ENCODE data around the gene TCEANC.
"Not testable (repeated sequence)": the region's sequence is repeated elsewhere in the genome, so short reads cannot be mapped to it uniquely, and the experiment has no call there.

Gene TCEANC

DNA sequence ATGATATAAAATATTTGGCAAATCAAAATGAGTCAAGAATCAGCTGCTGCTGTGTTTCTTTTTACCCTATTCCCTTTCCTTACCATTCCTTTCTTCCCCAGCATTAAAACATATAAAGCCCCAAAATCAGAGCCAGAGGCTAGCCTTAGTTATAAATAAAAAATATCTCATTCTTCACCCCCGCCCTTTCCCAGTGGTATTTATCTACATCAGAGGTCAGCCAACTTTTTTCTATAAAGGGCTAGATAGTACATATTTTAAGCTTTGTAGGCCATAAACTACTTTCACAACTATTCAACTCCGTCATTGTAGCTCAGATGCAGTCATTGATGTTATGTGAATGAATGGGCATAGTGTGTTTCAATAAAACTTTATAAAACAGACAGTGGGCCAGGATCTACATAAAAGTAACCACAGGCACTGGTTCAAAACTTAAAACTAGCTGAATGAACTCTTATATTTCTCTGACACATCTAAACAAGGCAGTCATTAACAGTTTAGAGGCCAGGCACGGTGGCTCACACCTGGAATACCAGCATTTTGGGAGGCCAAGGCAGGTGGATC lies 30.5 kb upstream of the TCEANC start:
- no peak for TF ChIP-seq TOX (CRISPR knock-in tag; IDR thresholded peaks at IDR 0.05; ENCODE audit: borderline replicate concordance)
- TF ChIP-seq RARB (CRISPR knock-in tag; IDR thresholded peaks at IDR 0.05): no peak
- no peak for TF ChIP-seq OSR1 (CRISPR knock-in tag; IDR thresholded peaks at IDR 0.05)
- TF ChIP-seq PPARA (CRISPR knock-in tag; IDR thresholded peaks at IDR 0.05; ENCODE audit: borderline replicate concordance): no peak
- TF ChIP-seq, protein P1, sequence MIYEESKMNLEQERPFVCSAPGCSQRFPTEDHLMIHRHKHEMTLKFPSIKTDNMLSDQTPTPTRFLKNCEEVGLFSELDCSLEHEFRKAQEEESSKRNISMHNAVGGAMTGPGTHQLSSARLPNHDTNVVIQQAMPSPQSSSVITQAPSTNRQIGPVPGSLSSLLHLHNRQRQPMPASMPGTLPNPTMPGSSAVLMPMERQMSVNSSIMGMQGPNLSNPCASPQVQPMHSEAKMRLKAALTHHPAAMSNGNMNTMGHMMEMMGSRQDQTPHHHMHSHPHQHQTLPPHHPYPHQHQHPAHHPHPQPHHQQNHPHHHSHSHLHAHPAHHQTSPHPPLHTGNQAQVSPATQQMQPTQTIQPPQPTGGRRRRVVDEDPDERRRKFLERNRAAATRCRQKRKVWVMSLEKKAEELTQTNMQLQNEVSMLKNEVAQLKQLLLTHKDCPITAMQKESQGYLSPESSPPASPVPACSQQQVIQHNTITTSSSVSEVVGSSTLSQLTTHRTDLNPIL (CRISPR knock-in tag; IDR thresholded peaks at IDR 0.05; ENCODE audit: low read depth): no peak
- no peak for TF ChIP-seq TCF4 (CRISPR knock-in tag; IDR thresholded peaks at IDR 0.05; ENCODE audit: borderline replicate concordance)
- no peak for TF ChIP-seq SNAI2 (CRISPR knock-in tag; IDR thresholded peaks at IDR 0.05)
- no peak for TF ChIP-seq ZNF565 (CRISPR knock-in tag; conservative IDR thresholded peaks at IDR 0.05; ENCODE audit: low read depth)
- TF ChIP-seq, protein P2, sequence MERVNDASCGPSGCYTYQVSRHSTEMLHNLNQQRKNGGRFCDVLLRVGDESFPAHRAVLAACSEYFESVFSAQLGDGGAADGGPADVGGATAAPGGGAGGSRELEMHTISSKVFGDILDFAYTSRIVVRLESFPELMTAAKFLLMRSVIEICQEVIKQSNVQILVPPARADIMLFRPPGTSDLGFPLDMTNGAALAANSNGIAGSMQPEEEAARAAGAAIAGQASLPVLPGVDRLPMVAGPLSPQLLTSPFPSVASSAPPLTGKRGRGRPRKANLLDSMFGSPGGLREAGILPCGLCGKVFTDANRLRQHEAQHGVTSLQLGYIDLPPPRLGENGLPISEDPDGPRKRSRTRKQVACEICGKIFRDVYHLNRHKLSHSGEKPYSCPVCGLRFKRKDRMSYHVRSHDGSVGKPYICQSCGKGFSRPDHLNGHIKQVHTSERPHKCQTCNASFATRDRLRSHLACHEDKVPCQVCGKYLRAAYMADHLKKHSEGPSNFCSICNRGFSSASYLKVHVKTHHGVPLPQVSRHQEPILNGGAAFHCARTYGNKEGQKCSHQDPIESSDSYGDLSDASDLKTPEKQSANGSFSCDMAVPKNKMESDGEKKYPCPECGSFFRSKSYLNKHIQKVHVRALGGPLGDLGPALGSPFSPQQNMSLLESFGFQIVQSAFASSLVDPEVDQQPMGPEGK (CRISPR knock-in tag; IDR thresholded peaks at IDR 0.05; ENCODE audit: borderline replicate concordance): no peak
- TF ChIP-seq GLIS3 (CRISPR knock-in tag; IDR thresholded peaks at IDR 0.05): no peak
- no peak for ATAC-seq

DNA sequence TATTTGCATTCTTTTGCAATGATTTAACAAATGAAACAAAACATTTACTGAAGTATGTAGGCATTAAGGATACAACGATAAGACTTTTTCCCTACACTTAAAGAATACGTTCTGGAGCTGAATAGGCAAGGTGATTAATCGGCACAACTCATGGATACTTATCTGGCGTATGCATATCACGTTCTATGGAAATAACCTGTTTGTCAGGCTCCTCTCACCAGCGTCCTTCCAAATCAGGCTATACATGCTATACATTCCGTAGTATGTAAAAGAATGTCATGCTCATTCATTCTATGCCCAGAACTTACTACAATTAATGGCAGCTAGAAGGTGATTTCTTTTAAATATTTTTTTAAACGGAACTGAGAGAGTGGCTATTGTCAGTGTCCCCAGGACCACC lies 25.6 kb upstream of the TCEANC start:
- no peak for TF ChIP-seq ZNF70 (CRISPR knock-in tag; IDR thresholded peaks at IDR 0.05)
- no peak for TF ChIP-seq CSDC2 (CRISPR knock-in tag; IDR thresholded peaks at IDR 0.05)
- no peak for TF ChIP-seq RARB (CRISPR knock-in tag; IDR thresholded peaks at IDR 0.05)
- TF ChIP-seq, protein P3, sequence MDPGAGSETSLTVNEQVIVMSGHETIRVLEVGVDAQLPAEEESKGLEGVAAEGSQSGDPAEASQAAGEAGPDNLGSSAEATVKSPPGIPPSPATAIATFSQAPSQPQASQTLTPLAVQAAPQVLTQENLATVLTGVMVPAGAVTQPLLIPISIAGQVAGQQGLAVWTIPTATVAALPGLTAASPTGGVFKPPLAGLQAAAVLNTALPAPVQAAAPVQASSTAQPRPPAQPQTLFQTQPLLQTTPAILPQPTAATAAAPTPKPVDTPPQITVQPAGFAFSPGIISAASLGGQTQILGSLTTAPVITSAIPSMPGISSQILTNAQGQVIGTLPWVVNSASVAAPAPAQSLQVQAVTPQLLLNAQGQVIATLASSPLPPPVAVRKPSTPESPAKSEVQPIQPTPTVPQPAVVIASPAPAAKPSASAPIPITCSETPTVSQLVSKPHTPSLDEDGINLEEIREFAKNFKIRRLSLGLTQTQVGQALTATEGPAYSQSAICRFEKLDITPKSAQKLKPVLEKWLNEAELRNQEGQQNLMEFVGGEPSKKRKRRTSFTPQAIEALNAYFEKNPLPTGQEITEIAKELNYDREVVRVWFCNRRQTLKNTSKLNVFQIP (CRISPR knock-in tag; IDR thresholded peaks at IDR 0.05; ENCODE audit: borderline replicate concordance, low read depth): no peak
- TF ChIP-seq, protein P2 (CRISPR knock-in tag; IDR thresholded peaks at IDR 0.05; ENCODE audit: borderline replicate concordance): no peak
- TF ChIP-seq, protein P4, sequence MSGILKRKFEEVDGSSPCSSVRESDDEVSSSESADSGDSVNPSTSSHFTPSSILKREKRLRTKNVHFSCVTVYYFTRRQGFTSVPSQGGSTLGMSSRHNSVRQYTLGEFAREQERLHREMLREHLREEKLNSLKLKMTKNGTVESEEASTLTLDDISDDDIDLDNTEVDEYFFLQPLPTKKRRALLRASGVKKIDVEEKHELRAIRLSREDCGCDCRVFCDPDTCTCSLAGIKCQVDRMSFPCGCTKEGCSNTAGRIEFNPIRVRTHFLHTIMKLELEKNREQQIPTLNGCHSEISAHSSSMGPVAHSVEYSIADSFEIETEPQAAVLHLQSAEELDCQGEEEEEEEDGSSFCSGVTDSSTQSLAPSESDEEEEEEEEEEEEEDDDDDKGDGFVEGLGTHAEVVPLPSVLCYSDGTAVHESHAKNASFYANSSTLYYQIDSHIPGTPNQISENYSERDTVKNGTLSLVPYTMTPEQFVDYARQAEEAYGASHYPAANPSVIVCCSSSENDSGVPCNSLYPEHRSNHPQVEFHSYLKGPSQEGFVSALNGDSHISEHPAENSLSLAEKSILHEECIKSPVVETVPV (CRISPR knock-in tag; IDR thresholded peaks at IDR 0.05): no peak
- TF ChIP-seq BACH2 (CRISPR knock-in tag; IDR thresholded peaks at IDR 0.05; ENCODE audit: borderline replicate concordance): no peak
- no peak for TF ChIP-seq TCF4 (CRISPR knock-in tag; IDR thresholded peaks at IDR 0.05; ENCODE audit: borderline replicate concordance)
- TF ChIP-seq ARNTL (CRISPR knock-in tag; IDR thresholded peaks at IDR 0.05; ENCODE audit: borderline replicate concordance, low read depth): no peak
- ATAC-seq: no peak

DNA sequence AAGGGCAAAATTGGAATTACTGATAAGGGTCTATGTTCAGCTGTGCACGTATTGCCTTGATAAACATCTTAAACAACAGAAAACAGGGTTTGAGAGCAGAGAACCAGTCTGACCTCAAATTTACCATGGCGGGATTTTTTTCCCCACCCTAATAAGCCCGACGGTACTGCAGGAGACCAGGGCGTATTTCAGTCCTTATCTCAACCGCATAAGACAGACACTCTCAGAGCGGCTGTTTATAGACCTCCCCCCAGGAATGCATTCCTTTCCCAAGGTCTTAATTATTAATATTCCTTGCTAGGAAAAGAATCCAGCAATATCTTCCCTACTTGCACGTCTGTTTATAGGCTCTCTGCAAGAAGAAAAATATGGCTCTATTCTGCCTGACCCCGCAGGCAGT lies 15.7 kb upstream of the TCEANC start:
- not testable (repeated sequence) for ATAC-seq

DNA sequence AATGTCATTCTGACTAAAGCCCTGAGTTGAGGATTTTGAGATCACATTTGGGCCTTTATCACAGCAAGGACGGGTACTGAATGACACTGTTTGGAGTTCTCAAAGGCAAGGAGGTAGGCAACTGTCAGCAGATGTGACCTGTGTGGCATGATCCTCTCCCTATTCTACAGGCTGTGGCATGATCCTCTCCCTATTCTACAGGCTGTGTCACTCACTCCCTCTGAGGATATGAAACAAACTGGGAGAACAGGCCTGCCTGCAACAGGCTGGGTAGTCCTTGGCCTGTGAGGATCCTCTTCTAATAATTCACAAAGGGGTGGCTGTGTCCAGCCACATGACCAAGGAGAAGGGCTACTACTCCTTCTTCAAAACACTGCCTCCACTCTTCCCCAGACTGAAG lies 14.9 kb upstream of the TCEANC start:
- ATAC-seq: no peak
- TF ChIP-seq, protein P4 (CRISPR knock-in tag; IDR thresholded peaks at IDR 0.05): no peak
